NK-92 (cell line): Measurements from ENCODE around the gene PRSS53.
"Not testable (repeated sequence)": the region's sequence is repeated elsewhere in the genome, so short reads cannot be mapped to it uniquely, and the experiment has no call there.

Experiments used
- DNase-seq: peaks from one replicate; lab custom pipeline; 2025; ENCODE audit not compliant: unreplicated experiment; lab: John Stamatoyannopoulos, UW

Gene PRSS53

GRCh38 chr16:31088459-31089183 lies at the start of gene PRSS53:
Gene PRSS53, minus strand, starts transcription at chr16:31088943. Its CDS starts 134 bp downstream, at chr16:31088809.
- no peak for DNase-seq

DNA sequence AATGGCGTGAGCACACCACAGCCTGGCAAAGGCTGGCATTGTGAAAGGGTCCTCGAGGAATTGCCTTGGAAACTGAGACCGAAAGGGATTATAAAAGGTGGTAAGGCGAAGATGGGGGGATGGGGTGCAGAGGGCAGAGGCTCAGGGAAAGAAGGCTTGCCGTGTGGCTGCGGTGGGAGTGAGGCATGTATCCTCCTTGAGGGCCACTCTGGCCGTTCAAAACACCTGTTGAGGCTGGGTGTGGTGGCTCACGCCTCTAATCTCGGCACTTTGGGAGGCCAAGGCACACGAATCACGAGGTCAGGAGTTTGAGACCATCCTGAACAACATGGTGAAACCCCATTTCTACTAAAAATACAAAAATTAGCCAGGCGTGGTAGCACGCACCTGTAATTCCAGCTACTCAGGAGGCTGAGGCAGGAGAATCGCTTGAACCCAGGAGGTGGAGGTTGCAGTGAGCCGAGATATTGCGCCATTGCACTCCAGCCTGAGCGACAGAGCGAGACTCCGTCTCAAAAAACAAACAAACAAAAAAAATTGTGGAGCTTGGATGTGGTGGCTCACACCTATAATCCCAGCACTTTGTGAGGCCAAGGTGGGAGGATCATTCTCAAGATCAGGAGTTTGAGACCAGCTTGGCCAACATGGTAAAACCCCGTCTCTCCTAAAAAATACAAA lies 48.2 kb upstream of the PRSS53 start:
- DNase-seq = not testable (repeated sequence)

DNA sequence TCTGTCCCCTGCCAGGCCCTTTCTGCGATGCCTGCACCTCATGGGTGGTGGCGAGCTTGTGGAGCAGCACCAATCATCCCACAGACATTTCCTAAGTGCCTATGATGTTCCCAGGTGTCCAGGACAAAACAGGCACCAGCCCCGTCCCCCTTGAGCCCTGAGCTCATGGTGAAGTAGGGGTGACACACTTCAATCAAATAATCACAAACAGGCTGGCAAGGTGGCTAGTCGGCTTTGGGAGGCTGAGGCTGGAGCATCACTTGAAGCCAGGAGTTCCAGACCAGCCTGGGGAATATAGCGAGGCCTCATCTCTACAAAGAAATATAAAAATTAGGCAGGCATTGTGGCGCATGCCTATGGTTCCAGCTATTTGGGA lies 47.5 kb upstream of the PRSS53 start:
- DNase-seq = no peak

- DNase-seq = no peak
Observed at GRCh38 chr16:31135535-31136286, 47.0 kb upstream of the PRSS53 start, which contains the start of gene PRSS8. Gene PRSS8, minus strand, starts transcription at chr16:31135727. Its CDS starts 229 bp downstream, at chr16:31135498.

DNA sequence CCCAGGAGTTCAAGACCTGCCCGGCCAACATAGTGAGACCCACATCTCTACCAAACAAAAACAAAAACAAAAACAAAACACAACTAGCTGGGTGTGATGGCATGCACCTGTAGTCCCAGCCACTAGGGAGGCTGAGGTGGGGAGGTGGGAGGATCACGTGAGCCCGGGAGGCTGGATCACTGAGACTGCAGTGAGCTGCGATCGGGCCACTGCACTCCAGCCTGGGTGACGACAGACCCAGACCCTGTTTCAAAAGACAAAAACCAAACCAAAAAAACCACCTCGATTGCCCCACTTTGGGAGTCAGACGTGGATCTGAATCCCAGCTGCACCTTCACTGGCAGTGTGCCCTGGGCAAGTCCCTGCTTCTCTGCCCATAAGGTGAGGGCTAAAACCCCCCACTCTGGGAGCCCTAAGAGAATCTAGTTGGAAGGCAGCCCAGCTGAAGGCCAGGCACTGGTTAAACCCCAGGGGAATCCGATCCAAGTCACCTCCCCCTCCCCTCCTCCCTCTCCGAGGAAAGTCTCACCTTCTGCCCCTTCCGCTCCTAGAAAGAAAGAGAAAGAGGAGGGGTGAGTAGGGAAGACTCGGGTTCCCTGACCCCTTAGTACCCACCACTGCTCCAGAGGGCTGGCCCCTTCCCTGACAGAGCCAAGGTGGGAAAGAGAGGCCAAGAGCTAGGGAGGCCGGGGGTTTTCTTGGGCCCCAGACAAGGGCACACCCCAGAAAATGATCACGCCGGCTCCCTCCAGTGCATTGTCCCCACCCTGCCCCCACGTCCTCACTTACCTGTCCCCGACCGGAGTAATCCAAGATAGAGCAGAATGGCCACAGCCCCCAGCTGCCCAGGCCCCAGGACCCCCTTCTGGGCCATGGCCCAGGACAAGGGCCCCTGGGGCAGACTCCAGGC lies 46.1 kb upstream of the PRSS53 start:
- no peak for DNase-seq

DNA sequence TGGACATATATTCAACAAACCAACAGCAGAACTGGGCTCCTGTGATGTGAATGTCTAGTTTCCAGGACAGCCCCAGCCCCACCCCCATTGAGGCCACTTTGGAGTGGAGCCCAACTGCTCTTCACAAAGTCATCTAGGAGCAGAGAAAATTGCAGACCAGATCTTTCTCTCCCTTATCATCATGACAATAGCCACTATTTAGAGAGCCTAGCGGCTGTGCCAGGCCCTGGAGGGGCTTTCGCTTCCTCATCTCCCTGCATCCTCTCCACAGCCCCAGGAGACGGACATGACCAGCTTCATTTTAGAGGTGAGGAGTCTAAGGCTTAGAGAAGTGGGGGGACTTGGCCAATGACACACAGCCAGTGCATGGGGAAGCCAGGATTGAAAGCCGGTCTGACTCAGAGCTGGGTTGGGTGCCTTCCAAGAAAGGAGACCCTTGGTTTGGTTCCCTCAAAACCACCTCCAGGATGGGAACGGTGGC lies 45.4 kb upstream of the PRSS53 start:
- DNase-seq = no peak

GRCh38 chr16:31133046-31133501 lies 44.3 kb upstream of the PRSS53 start:
- DNase-seq = no peak

DNA sequence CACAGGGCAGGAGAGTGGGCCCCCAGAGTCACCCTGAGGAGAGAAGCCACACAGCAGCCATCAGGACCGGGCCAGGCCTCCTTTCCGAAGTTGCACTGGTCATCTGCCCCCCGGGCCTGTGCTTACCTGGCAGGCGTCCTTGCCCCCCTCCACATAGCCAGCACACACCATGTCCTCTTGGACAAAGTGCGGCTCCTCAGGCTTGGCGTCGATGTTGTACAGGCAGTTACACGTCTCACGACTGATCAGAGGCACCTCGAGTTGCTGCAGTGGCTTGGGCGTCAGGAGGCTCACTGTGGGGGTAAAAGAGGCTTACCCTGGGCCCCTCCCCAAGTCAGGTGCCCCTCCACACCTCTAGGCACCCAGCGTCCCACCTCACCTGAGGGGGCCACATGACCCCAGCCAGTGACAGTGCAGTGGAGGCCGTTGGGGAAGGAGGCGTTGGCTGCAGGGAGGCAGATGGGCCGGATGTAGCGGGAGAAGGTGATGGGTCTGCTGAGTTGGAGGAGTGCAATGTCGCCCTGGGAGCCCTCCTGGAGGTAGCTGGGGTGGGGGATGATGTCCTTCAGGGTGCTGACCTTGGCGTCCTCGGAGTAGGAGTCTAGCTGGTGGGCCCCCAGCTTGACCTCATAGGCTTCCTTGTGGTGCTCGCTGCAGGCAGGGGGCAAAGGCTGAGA lies 43.7 kb upstream of the PRSS53 start:
- DNase-seq = no peak

- DNase-seq = no peak
Observed at GRCh38 chr16:31131841-31132271, 43.1 kb upstream of the PRSS53 start.

DNA sequence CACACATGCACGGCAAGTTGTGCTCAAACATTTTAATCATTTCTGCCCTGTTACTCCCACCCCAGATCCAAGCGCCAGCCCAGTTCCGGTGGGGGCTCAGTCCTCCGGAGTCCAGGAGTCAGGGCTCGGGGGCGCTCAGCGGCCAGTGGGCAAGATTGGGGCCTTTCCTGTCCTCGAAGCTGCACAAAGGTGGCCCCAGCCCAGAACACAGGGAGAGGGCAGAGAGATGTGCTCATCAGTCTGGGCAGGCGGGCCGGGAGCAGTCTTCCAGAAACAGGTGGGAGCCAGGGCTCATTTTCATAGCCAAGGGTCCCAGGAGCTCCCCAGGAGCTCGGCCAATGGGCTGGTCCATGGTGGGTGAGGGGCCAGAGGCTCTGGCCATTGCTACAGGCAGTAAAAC lies 42.7 kb upstream of the PRSS53 start:
- DNase-seq = no peak

DNA sequence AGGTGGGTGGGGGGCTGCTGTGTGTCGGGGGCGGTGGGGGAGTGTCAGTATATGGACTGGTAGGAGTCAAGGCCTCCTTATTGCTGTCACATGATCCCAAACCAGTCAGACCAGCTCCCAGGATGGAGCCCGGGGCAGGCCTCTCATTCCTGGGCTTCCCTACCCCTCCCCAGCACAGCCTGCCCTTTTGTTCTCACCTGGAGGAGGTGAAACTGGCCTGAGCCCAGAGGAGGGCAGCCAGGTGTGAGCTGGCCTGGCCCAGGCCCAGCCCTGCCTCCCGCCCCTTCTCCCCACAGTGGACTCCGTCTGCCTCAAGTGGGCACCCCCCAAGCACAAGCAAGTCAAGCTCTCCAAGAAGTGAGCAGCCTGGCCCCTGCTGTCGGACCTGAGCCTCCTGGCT lies 42.2 kb upstream of the PRSS53 start:
- DNase-seq = no peak

DNA sequence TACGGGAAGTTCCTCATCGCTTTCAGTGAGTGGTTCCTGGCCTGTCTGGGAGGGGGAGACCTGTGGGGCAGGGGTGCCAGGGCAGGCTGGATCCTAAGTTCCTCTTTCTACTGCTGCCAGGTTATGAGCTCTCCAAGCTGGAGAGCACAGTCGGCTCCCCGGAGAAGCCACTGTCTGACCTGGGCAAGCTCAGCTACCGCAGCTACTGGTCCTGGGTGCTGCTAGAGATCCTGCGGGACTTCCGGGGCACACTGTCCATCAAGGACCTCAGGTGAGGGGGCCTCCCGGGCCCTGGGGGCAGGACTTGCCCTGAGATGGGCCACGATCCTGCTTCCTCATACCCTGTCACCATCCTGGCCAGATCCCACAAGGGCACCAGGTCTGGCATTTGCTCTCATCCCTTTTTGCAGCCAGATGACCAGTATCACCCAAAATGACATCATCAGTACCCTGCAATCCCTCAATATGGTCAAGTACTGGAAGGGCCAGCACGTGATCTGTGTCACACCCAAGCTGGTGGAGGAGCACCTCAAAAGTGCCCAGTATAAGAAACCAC lies 41.7 kb upstream of the PRSS53 start:
- no peak for DNase-seq

- no peak for DNase-seq
Observed at GRCh38 chr16:31129568-31130335, 41.0 kb upstream of the PRSS53 start.

GRCh38 chr16:31128711-31129567 lies 40.2 kb upstream of the PRSS53 start:
- DNase-seq = no peak

GRCh38 chr16:31127182-31127581 lies 38.4 kb upstream of the PRSS53 start:
- no peak for DNase-seq

- DNase-seq = no peak
Observed at GRCh38 chr16:31125844-31126243, 37.1 kb upstream of the PRSS53 start.

- DNase-seq = no peak
Observed at GRCh38 chr16:31120129-31120528, 31.4 kb upstream of the PRSS53 start.
